ENCODE results near the gene PLEKHG3.

PLEKHG3 gene

GRCh38 chr14:64790478-64790877 lies 86.3 kb downstream of the PLEKHG3 start:
- no peak for DNase-seq

- no peak for DNase-seq
Measured at GRCh38 chr14:64792231-64792630, 88.0 kb downstream of the PLEKHG3 start.

GRCh38 chr14:64792871-64793560 lies 88.8 kb downstream of the PLEKHG3 start:
- no peak for DNase-seq

GRCh38 chr14:64795211-64795610 lies 91.0 kb downstream of the PLEKHG3 start:
- DNase-seq = no peak

GRCh38 chr14:64795921-64796320 lies 91.7 kb downstream of the PLEKHG3 start:
- no peak for DNase-seq

- no peak for DNase-seq
Measured at GRCh38 chr14:64796369-64796768, 92.1 kb downstream of the PLEKHG3 start.

- no peak for DNase-seq
Measured at GRCh38 chr14:64799555-64799954, 95.3 kb downstream of the PLEKHG3 start.

Measured in activated gamma-delta T cell (primary cell).